ENCODE data around the gene HSPB1.
"Not testable (repeated sequence)": the region's sequence is repeated elsewhere in the genome, so short reads cannot be mapped to it uniquely, and the experiment has no call there.

Gene HSPB1

DNA sequence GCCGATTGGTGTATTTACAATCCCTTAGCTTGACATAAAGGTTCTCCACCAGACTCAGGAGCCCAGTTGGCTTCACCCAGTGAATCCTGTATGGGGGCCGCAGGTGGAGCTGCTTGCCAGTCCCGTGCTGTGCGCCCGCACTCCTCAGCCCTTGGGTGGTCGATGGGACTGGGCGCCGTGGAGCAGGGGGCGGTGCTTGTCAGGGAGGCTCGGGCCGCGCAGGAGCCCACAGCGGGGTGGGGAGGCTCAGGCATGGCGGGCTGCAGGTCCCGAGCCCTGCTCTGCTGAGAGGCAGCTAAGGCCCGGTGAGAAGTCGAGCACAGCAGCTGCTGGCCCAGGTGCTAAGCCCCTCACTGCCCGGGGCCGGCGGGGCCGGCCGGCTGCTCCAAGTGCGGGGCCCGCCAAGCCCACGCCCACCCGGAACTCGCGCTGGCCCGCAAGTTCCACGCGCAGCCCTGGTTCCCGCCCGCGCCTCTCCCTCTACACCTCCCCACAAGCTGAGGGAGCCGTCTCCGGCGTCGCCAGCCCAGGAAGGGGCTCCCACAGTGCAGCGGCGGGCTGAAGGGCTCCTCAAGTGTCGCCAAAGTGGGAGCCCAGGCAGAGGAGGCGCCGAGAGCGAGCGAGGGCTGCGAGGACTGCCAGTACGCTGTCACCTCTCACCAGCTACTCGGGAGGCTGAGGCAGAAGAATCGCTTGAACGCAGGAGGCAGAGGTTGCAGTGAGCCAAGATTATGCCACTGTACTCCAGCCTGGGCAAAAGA, 7.0 kb downstream of the HSPB1 start:
- DNase-seq, result not testable (repeated sequence)

- DNase-seq, result no peak
Observed at GRCh38 chr7:76310102-76310957, 7.9 kb downstream of the HSPB1 start.

DNA sequence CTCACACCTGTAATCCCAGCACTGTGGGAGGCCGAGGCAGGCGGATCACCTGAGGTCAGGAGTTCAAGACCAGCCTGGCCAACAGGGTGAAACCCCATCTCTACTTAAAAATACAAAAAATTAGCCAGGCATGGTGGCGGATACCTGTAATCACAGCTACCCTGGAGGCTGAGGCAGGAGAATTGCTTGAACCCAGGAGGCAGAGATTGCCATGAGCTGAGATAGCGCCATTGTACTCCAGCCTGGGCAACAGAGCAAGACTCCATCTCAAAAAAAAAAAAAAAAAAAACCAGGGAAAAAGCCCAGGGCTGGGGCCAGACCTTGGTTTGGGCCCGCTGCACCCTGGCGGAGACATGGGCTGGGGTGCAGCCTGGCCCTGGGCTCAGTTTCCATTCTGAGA, 9.4 kb downstream of the HSPB1 start:
- not testable (repeated sequence) for DNase-seq

GRCh38 chr7:76314042-76314721, 11.7 kb downstream of the HSPB1 start:
- peak; percentile 96 for DNase-seq

DNA sequence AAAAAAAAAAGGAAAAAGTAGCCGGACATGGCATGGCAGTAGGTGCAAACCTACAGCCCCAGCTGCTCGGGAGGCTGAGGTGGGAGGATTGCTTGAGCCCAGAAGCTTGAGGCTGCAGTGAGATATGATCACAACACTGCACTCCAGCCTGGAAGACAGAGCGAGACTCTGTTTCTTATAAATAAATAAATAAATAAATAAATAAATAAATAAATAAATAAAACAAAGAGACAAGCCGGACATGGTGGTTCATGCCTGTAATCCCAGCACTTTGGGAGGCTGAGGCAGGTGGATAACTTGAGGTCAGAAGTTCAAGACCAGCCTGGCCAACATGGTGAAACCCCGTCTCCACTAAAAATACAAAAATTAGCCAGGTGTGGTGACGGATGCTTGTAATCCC, 12.3 kb downstream of the HSPB1 start:
- DNase-seq, result not testable (repeated sequence)

DNA sequence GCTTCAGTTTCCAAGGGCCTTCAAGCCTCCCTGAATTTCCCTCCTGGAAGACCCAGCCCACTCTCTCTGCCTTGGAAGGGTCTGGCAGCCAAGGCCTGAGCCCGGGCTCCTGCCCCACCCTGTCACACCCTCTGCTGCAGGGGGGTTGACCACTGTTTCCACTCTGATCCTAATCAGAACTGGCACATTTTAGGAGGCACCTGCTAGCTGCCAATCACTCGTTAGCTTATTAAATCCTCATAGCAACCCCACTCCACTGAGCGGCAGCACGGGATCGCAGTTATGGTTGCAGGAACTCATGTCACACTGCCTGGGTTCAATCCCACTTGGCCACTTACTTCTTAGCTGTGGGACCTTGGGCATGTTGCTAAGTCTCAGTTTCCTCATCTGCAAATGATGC, 12.9 kb downstream of the HSPB1 start:
- peak; percentile 51 for DNase-seq

GRCh38 chr7:76316984-76317781, 14.7 kb downstream of the HSPB1 start:
- DNase-seq, result no peak

- peak; percentile 98 for DNase-seq
Observed at GRCh38 chr7:76317782-76318487, 15.5 kb downstream of the HSPB1 start.

DNA sequence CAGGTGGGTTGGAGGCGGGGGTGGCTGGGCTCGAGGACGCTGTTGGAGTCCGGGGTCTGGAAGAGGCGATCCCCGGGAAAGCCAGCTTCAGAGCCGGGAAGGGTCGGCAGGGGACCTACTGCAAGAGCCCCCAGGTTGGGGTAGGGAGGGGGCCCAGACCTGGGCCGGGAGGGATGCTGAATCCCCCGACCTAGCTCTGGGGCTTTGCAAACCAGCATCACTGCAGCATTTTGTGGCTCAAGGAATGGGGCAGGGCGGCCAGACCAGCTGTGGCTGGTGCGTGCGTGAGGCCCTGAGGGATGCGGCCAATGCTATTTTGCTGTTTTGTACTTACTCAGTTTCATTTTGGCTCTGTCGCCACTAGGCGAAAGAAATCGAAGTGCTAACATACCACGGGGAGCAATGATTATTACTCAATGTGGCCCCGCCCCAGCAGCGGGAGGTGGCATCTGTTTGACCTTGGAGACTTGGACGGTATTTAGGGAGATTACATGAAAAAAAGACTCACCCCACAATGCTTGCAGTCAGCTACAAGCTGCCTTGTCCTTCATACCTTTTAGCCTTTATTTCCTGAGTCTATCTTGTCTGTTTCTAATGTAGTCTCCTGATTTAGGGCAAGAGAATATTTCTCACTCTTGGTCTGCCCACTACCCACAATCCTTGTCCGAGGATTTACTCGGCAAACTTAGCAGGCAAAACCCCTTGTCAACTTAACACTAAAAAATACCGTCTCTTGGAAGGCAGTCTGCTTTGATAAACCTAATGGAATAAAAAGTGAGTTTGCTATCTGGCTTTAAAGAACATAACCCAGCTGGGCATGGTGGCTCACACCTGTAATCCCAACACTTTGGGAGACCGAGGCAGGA, 16.2 kb downstream of the HSPB1 start:
- DNase-seq, result peak; percentile 89

GRCh38 chr7:76325092-76325491, 22.6 kb downstream of the HSPB1 start:
- no peak for DNase-seq

- no peak for DNase-seq
Observed at GRCh38 chr7:76325811-76326210, 23.3 kb downstream of the HSPB1 start.

- DNase-seq, result no peak
Observed at GRCh38 chr7:76326646-76327233, 24.3 kb downstream of the HSPB1 start.

GRCh38 chr7:76327610-76328009, 25.1 kb downstream of the HSPB1 start:
- DNase-seq, result no peak

DNA sequence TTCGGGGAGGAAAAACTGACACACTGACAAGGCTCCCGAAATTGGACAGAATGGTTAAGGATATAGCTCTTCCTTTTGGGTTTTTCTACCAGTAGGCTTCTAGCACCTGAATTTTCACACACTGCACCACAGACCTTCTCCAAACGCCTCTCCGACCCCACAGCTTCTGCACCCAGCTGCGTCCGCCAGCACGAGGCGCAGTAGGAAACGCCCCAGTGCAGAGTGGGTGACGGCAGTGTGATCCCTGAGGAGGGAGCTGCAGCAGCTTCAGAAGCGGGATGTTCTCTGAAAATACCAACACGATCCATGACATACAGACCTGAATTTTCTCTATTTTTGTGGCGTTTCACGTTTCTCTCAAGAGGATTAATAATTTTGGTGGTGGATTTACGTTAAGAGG, 25.9 kb downstream of the HSPB1 start:
- no peak for DNase-seq

DNA sequence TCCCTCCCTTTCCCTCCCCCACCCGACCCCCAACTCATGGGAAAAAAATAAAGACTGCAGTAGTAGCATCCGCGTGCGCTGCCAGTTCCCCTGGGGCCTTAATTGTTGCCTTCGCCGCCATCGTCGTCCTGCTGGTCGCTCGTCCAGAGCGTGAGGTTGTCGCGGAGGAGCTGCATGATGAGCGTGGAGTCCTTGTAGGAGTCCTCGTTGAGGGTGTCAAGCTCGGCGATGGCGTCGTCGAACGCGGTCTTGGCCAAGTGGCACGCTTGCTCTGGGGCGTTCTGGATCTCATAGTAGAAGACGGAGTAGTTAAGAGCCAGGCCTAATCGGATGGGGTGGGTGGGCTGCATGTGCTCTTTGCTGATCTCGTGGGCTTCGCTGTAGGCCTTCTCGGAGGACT, 27.0 kb downstream of the HSPB1 start:
- no peak for DNase-seq

- DNase-seq, result no peak
Observed at GRCh38 chr7:76330261-76330660, 27.8 kb downstream of the HSPB1 start.

DNA sequence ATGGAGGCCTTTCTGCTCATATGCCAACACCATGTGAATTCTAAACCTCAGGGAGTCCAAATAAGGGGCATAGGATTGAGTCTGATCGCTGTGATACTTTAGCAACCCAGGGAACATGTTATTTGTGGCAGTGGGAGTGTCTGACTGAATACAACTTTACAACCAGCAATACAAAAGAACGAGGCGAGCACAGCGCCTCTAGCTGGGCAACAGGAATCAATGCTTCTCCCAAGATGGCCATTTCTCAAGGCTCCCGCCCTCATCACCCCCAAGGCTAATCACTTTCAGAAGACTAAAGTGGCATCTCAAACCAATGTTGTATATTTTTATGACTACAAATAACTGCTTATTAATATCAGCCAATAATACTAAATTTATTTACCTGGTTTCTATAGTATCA, 28.2 kb downstream of the HSPB1 start:
- DNase-seq, result no peak

GRCh38 chr7:76332078-76332477, 29.6 kb downstream of the HSPB1 start:
- DNase-seq, result peak; percentile 71

DNA sequence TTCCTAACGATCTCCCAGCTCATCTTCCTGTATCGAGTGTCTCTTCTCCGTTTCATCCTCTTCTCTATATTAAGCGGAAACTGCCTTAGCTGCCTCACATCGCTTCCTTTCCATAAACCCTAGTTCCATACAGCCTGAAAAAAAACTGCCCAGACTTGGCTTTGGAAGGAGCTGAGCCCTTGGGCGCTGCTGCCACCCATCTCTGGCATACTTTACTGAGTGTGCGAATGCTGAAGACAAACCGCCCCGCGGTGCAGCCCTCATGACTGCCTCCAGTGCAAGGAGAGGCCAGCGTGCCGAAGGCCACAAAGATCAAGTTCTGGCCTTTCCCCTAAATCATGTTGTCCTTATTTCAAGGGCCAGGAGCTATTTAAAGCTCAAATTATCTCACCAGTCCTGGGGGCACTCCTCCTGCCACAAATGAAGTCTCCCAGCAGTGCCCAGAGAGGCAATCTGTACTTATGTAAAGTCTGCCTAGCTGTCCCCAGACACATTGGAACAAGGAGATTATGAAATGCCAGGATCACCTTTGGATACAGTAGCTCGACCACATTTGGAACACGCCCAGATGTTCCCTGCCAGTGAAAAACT, 31.1 kb downstream of the HSPB1 start:
- peak; percentile 46 for DNase-seq

GRCh38 chr7:76334320-76334967, 32.0 kb downstream of the HSPB1 start:
- no peak for DNase-seq
